SK-N-SH treated with all-trans-retinoic acid at 6 μM for 48 hours (cell line): Measurements from ENCODE around the gene PTF1A.

Experiments used
- ATAC-seq: fragments of 200-7000 bp; cut with Tn5 transposase; 3 replicates; pipeline ENCODE4 v1.9.1; 2020; ENCODE audit warnings: mild to moderate bottlenecking, moderate library complexity
- ARNTL ChIP-seq: fragments of 450-650 bp; formaldehyde crosslinking; IDR thresholded peaks from 2 replicates; pipeline ENCODE4 v1.5.0; 2020; ENCODE audit warnings: low read depth, mild to moderate bottlenecking, moderate library complexity, borderline replicate concordance
- BACH2 ChIP-seq: fragments of 250-450 bp; sonication (Bioruptor Pico); IDR thresholded peaks from 2 replicates; pipeline ENCODE4 v1.9.0; 2021; ENCODE audit warnings: mild to moderate bottlenecking, borderline replicate concordance
- CSRNP3 ChIP-seq: fragments of 250-450 bp; sonication (Bioruptor Pico); IDR thresholded peaks from 2 replicates; pipeline ENCODE4 v1.5.1; 2021; ENCODE audit warnings: mild to moderate bottlenecking, moderate library complexity
- GLIS3 ChIP-seq: fragments of 250-450 bp; sonication (Bioruptor Pico); IDR thresholded peaks from 2 replicates; pipeline ENCODE4 v1.5.0; 2020; ENCODE audit warnings: mild to moderate bottlenecking, moderate library complexity
- ISL1 ChIP-seq: fragments of 250-450 bp; sonication (Bioruptor Pico); IDR thresholded peaks from 2 replicates; pipeline ENCODE4 v2.1.2; 2022; ENCODE audit warnings: mild to moderate bottlenecking, moderate library complexity
- OSR1 ChIP-seq: fragments of 250-450 bp; sonication (Bioruptor Pico); IDR thresholded peaks from 2 replicates; pipeline ENCODE4 v1.8.0; 2022; ENCODE audit warnings: moderate library complexity, mild to moderate bottlenecking, inconsistent platforms
- POU6F1 ChIP-seq: fragments of 250-450 bp; sonication (Bioruptor Pico); IDR thresholded peaks from 2 replicates; pipeline ENCODE4 v1.8.0; 2021; ENCODE audit warnings: low read depth, mild to moderate bottlenecking, moderate library complexity, borderline replicate concordance
- PPARA ChIP-seq: fragments of 250-450 bp; sonication (Bioruptor Pico); IDR thresholded peaks from 2 replicates; pipeline ENCODE4 v1.5.0; 2020; ENCODE audit warnings: mild to moderate bottlenecking, borderline replicate concordance
- RARB ChIP-seq: fragments of 250-450 bp; sonication (Bioruptor Pico); IDR thresholded peaks from 2 replicates; pipeline ENCODE4 v1.8.0; 2021; ENCODE audit warnings: mild to moderate bottlenecking, moderate library complexity
- SNAI2 ChIP-seq: fragments of 250-450 bp; sonication (Bioruptor Pico); IDR thresholded peaks from 2 replicates; pipeline ENCODE4 v1.5.0; 2020; ENCODE audit warnings: mild to moderate bottlenecking, moderate library complexity
- TCF4 ChIP-seq: fragments of 250-450 bp; sonication (Bioruptor Pico); IDR thresholded peaks from 2 replicates; pipeline ENCODE4 v1.8.0; 2021; ENCODE audit warnings: mild to moderate bottlenecking, moderate library complexity, borderline replicate concordance
- TOX ChIP-seq: fragments of 250-450 bp; sonication (Bioruptor Pico); IDR thresholded peaks from 2 replicates; pipeline ENCODE4 v1.8.0; 2021; ENCODE audit warnings: mild to moderate bottlenecking, moderate library complexity, borderline replicate concordance
- ZC3H10 ChIP-seq: fragments of 250-450 bp; sonication (Bioruptor Pico); IDR thresholded peaks from 2 replicates; pipeline ENCODE4 v1.5.1; 2021; ENCODE audit warnings: mild to moderate bottlenecking, moderate library complexity
- ZFP3 ChIP-seq: fragments of 250-450 bp; sonication (Bioruptor Pico); IDR thresholded peaks from 2 replicates; pipeline ENCODE4 v1.5.0; 2020; ENCODE audit warnings: mild to moderate bottlenecking, moderate library complexity
- ZFP30 ChIP-seq: fragments of 450-650 bp; formaldehyde crosslinking; IDR thresholded peaks from 2 replicates; pipeline ENCODE4 v1.5.0; 2022; ENCODE audit warnings: mild to moderate bottlenecking, moderate library complexity
- ZNF565 ChIP-seq: fragments of 450-650 bp; formaldehyde crosslinking; conservative IDR thresholded peaks from 2 replicates; pipeline ENCODE4 v1.5.0; 2020; ENCODE audit warnings: low read depth, mild to moderate bottlenecking, moderate library complexity
- ZNF70 ChIP-seq: fragments of 450-650 bp; formaldehyde crosslinking; IDR thresholded peaks from 2 replicates; pipeline ENCODE4 v1.5.0; 2020; ENCODE audit warnings: mild to moderate bottlenecking, moderate library complexity
- ZNF8 ChIP-seq: fragments of 450-650 bp; formaldehyde crosslinking; IDR thresholded peaks from 2 replicates; pipeline ENCODE4 v1.5.0; 2020; ENCODE audit warnings: mild to moderate bottlenecking, moderate library complexity
- TF ChIP-seq, protein P1 (sequence below): fragments of 250-450 bp; sonication (Bioruptor Pico); IDR thresholded peaks from 2 replicates; pipeline ENCODE4 v1.5.1; 2020; ENCODE audit warnings: low read depth, mild to moderate bottlenecking, moderate library complexity
- TF ChIP-seq, protein P2 (sequence below): fragments of 250-450 bp; sonication (Bioruptor Pico); IDR thresholded peaks from 2 replicates; pipeline ENCODE4 v1.8.0; 2020; ENCODE audit warnings: mild to moderate bottlenecking, moderate library complexity, borderline replicate concordance

The PTF1A gene

GRCh38 chr10:23200586-23200985, 8.5 kb downstream of the PTF1A start:
- no peak for TF ChIP-seq ZNF8
- TF ChIP-seq ZFP3 (CRISPR knock-in tag): no peak
- no peak for TF ChIP-seq GLIS3
- no peak for TF ChIP-seq OSR1 (CRISPR knock-in tag)
- TF ChIP-seq, protein P1, sequence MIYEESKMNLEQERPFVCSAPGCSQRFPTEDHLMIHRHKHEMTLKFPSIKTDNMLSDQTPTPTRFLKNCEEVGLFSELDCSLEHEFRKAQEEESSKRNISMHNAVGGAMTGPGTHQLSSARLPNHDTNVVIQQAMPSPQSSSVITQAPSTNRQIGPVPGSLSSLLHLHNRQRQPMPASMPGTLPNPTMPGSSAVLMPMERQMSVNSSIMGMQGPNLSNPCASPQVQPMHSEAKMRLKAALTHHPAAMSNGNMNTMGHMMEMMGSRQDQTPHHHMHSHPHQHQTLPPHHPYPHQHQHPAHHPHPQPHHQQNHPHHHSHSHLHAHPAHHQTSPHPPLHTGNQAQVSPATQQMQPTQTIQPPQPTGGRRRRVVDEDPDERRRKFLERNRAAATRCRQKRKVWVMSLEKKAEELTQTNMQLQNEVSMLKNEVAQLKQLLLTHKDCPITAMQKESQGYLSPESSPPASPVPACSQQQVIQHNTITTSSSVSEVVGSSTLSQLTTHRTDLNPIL: no peak
- no peak for TF ChIP-seq BACH2 (CRISPR knock-in tag)
- no peak for TF ChIP-seq ZFP30
- TF ChIP-seq, protein P2, sequence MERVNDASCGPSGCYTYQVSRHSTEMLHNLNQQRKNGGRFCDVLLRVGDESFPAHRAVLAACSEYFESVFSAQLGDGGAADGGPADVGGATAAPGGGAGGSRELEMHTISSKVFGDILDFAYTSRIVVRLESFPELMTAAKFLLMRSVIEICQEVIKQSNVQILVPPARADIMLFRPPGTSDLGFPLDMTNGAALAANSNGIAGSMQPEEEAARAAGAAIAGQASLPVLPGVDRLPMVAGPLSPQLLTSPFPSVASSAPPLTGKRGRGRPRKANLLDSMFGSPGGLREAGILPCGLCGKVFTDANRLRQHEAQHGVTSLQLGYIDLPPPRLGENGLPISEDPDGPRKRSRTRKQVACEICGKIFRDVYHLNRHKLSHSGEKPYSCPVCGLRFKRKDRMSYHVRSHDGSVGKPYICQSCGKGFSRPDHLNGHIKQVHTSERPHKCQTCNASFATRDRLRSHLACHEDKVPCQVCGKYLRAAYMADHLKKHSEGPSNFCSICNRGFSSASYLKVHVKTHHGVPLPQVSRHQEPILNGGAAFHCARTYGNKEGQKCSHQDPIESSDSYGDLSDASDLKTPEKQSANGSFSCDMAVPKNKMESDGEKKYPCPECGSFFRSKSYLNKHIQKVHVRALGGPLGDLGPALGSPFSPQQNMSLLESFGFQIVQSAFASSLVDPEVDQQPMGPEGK (CRISPR knock-in tag): no peak
- ATAC-seq: no peak

DNA sequence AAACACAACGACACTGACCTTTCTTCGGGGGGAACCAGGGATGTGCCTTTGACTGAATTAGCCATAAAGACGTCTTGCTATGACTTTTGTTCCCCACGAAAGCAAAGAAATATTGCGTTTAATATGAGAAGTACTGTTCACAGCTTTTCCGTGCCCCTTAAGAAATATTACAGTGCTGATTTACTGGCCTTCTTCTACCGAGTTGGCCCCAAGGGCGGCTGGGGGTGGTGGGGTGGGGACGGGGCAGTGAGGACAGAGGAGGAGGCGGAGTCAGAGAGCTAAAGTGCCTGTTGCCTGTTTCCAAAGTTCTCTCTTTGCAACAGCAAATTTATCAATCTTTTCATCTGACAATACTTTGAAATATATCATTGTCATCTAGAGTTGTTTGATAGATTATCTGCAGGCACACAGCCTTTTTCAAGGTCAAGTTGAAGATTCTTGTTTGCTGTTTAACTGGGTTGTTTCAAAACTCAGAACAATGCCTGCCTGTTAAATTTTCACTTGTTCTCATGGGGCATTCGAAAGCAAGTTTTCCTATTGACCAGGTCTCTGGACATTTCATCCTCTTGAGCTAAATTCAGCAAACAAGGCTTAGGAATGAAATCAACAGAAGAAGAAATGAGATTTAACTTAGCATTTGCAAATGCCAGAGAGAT, 9.0 kb downstream of the PTF1A start:
- TF ChIP-seq ZFP30 (no peak), ISL1 (no peak), OSR1 (CRISPR knock-in tag) (no peak), SNAI2 (CRISPR knock-in tag) (no peak), RARB (CRISPR knock-in tag) (no peak), CSRNP3 (CRISPR knock-in tag) (no peak), ARNTL (CRISPR knock-in tag) (no peak), POU6F1 (CRISPR knock-in tag) (no peak), ZFP3 (CRISPR knock-in tag) (no peak), ZNF565 (CRISPR knock-in tag) (no peak), PPARA (CRISPR knock-in tag) (no peak), GLIS3 (no peak)
- TF ChIP-seq, protein P2 (CRISPR knock-in tag): no peak
- TF ChIP-seq, protein P1: no peak

GRCh38 chr10:23201837-23202236, 9.7 kb downstream of the PTF1A start:
- no peak for ATAC-seq
- TF ChIP-seq ZNF70 (CRISPR knock-in tag) (no peak), RARB (CRISPR knock-in tag) (no peak), ZFP30 (no peak)

More for the DNA sequence above, 9.0 kb downstream of the PTF1A start:
- ATAC-seq: no peak

DNA sequence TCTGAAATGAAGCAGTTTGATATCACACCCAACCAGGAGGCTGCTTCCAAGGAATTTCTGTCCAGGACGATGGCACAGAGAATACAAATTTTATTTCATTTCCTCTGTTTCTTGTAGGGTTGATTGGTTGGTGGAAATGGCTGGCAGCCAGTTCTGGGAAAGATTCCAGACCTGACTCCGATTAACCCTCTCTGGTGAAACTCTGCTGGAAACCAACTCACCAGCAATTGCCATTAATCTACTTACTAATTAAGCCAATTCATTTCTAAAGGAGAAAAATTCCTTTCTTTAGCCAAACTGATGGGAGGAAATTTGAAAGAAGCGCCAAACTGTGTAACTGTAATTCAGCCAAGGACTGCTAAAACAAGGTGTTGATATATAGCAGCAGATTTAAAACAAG, 10.7 kb downstream of the PTF1A start:
- ATAC-seq: no peak
- TF ChIP-seq, protein P2 (CRISPR knock-in tag): no peak
- TF ChIP-seq TCF4 (CRISPR knock-in tag) (no peak), ZNF70 (CRISPR knock-in tag) (no peak), PPARA (CRISPR knock-in tag) (no peak), SNAI2 (CRISPR knock-in tag) (no peak), BACH2 (CRISPR knock-in tag) (no peak), TOX (CRISPR knock-in tag) (no peak), ZC3H10 (CRISPR knock-in tag) (no peak), ZFP3 (CRISPR knock-in tag) (no peak)
- TF ChIP-seq, protein P1: no peak
